GM12878 (cell line): Measurements from ENCODE around the gene DLEC1. TPM values are rescaled to one million over a fixed set of nuclear protein-coding genes. Genes with fewer than 3 reads are reported as not detected.

Experiments
- ATAC-seq: fragments of 200-7000 bp; cut with Tn5 transposase; 3 replicates; pipeline ENCODE4 v1.9.1; 2020; ENCODE audit warnings: mild to moderate bottlenecking, moderate library complexity
- BruUV-seq: library from RNA; stranded (reverse); fragments of 400-500 nt; replicated peaks from 2 replicates; lab custom pipeline; 2021; lab: Mats Ljungman, UMichigan
- CTCF ChIA-PET: fragments of 300-600 bp; sonication (Branson Sonifier 250); formaldehyde crosslinking; extraction: SDS; loops from one replicate; lab custom pipeline; 2021; ENCODE audit warnings: inconsistent platforms; lab: Yijun Ruan, JAX
- POLR2A ChIA-PET: fragments of 350-600 bp; formaldehyde crosslinking; extraction: SDS; loops from one replicate; lab custom pipeline; 2021; ENCODE audit warnings: inconsistent platforms; lab: Charles Lee
- RAD21 ChIA-PET: fragments of 300-600 bp; sonication (Branson Sonifier 250); formaldehyde crosslinking; loops from one replicate; lab custom pipeline; 2023; ENCODE audit warnings: antibody characterized with exemption; ENCODE audit not compliant: unreplicated experiment; lab: Charles Lee
- SMC1A ChIA-PET: fragments of 300-600 bp; sonication (Branson Sonifier 250); formaldehyde crosslinking; loops from one replicate; lab custom pipeline; 2023; ENCODE audit not compliant: unreplicated experiment, uncharacterized antibody; lab: Charles Lee
- DNase-seq: peaks from one replicate; pipeline ENCODE4 v3.0.0-alpha.2; 2011; ENCODE audit warnings: low read depth, low spot score
- FAIRE-seq: peaks from 3 replicates; lab custom pipeline; 2011; peaks lifted over from hg19 to GRCh38; lab: Jason Lieb, UNC
- H2AFZ ChIP-seq: 2 replicates; pipeline ENCODE4 v1.6.0; 2011; ENCODE audit warnings: low read depth, low read length, control low read depth; ENCODE audit not compliant: control insufficient read depth
- H3K27ac ChIP-seq: 2 replicates; pipeline ENCODE4 v1.5.1; 2011; ENCODE audit warnings: control low read depth; ENCODE audit not compliant: control insufficient read depth, insufficient read depth
- H3K27me3 ChIP-seq, 2 experiments: replicated peaks in 1 of 2; 2 replicates each; pipeline versions ENCODE4 v1.6.0 to v1.6.1; 2011; ENCODE audit warnings: low read length in 1 of 2; ENCODE audit not compliant: control insufficient read depth in 2 of 2, insufficient read depth in 2 of 2
- H3K36me3 ChIP-seq, 2 experiments: 2 replicates each; pipeline ENCODE4 v1.5.1; 2011; ENCODE audit warnings: low read length in 1 of 2; ENCODE audit not compliant: control insufficient read depth in 2 of 2, insufficient read depth in 2 of 2
- H3K4me1 ChIP-seq: 2 replicates; pipeline ENCODE4 v1.6.1; 2011; ENCODE audit warnings: mild to moderate bottlenecking, low read length, moderate library complexity, mixed read lengths; ENCODE audit not compliant: control insufficient read depth, insufficient read depth
- H3K4me2 ChIP-seq: 2 replicates; pipeline ENCODE4 v1.6.0; 2011; ENCODE audit warnings: control low read depth; ENCODE audit not compliant: control insufficient read depth, insufficient read depth
- H3K4me3 ChIP-seq: fragments of 200-600 bp; sonication (generic); 2 replicates; pipeline ENCODE4 v1.5.1; 2016
- H3K79me2 ChIP-seq: 2 replicates; pipeline ENCODE4 v1.6.0; 2011; ENCODE audit warnings: low read length; ENCODE audit not compliant: control insufficient read depth, insufficient read depth
- H3K9ac ChIP-seq: 2 replicates; pipeline ENCODE4 v1.8.0; 2011; ENCODE audit warnings: low read length, control low read depth, mixed read lengths; ENCODE audit not compliant: control insufficient read depth, insufficient read depth
- H3K9me3 ChIP-seq: replicated peaks from 3 replicates; pipeline ENCODE4 v1.5.1; 2011; ENCODE audit warnings: mild to moderate bottlenecking, low read length; ENCODE audit not compliant: control insufficient read depth, insufficient read depth
- H4K20me1 ChIP-seq: 2 replicates; pipeline ENCODE4 v1.6.0; 2011; ENCODE audit not compliant: control insufficient read depth, insufficient read depth
- CEBPZ ChIP-seq: fragments of 150-350 bp; IDR thresholded peaks from 2 replicates; pipeline ENCODE4 v1.6.1; 2016; ENCODE audit warnings: low read depth, low read length
- EGR1 ChIP-seq, 2 experiments: IDR thresholded peaks; 1 replicate in 1 of 2; 2 replicates in 1 of 2; pipeline ENCODE4 v1.6.1; 2011 to 2012; ENCODE audit warnings: low read depth in 2 of 2, low read length in 2 of 2, borderline replicate concordance in 1 of 2, mild to moderate bottlenecking in 1 of 2, moderate library complexity in 1 of 2
- IRF4 ChIP-seq: IDR thresholded peaks from 2 replicates; pipeline ENCODE4 v1.6.1; 2011; ENCODE audit warnings: low read depth, low read length
- TCF12 ChIP-seq: IDR thresholded peaks from 2 replicates; pipeline ENCODE4 v1.6.1; 2011; ENCODE audit warnings: low read depth, mild to moderate bottlenecking, low read length
- TCF7 ChIP-seq: IDR thresholded peaks from 2 replicates; pipeline ENCODE4 v1.6.1; 2014; ENCODE audit warnings: antibody characterized with exemption, borderline replicate concordance
- ZNF687 ChIP-seq: fragments of 450-650 bp; IDR thresholded peaks from 2 replicates; pipeline ENCODE4 v1.6.1; 2017; ENCODE audit warnings: mild to moderate bottlenecking, moderate library complexity
- WGBS: methylation state at CpG from one replicate; pipeline ENCODE4 v1.1.6; 2016; ENCODE audit warnings: low lambda C conversion rate; ENCODE audit not compliant: insufficient replicate concordance, insufficient coverage; ENCODE audit errors: missing lambda C conversion rate; 5-methylcytosine and 5-hydroxymethylcytosine counted together
- in situ Hi-C: fragments of 300-500 bp; cut with MboI; formaldehyde crosslinking; loops from 9 replicates; pipeline ENCODE4 v1.14.3; 2018; ENCODE audit warnings: mixed read lengths
- intact Hi-C: fragments of 100-400 bp; cut with micrococcal nuclease; formaldehyde crosslinking; loops from one replicate; pipeline ENCODE4 v1.14.2; 2022; ENCODE audit not compliant: unreplicated experiment
- polyA plus RNA-seq, 11 experiments: library from polyadenylated mRNA; depleted of rRNA in 4 of 11; unstranded in 6 of 11; stranded (reverse) in 5 of 11; fragments of >200 nt; fragmentation: Nextera tagmentation in 4 of 11; fragmentation: Illumina TruSeq in 1 of 11; extraction: Ambion mirVana in 4 of 11; extraction: Trizol in 1 of 11; gene quantifications; 1 replicate in 1 of 11; 2 replicates in 10 of 11; pipeline versions ENCODE4 v1.2.1 to v1.2.3, GENCODE V29; 2011 to 2016; ENCODE audit warnings: inconsistent platforms in 2 of 11, missing spikeins in 2 of 11, low read depth in 1 of 11
- total RNA-seq, 4 experiments: library from RNA; depleted of rRNA in 3 of 4; stranded (reverse); fragments of >200 nt in 3 of 4; fragmentation: Illumina TruSeq in 1 of 4; extraction: Trizol in 1 of 4; gene quantifications; 2 replicates each; pipeline versions ENCODE4 v1.2.1 to v1.2.3, GENCODE V29; 2013 to 2021

The DLEC1 gene
- total and polyA plus RNA-seq, 10 of the 15 experiments (the other 5 are each of a cell fraction or from before 2014, with no cell fraction given), result 0.03 to 0.29 (median 0.07) TPM; not detected in 3

GRCh38 chr3:37997342-37997741 is 41.7 kb upstream of the DLEC1 start:
- DNase-seq (no peak), FAIRE-seq (no peak), ATAC-seq (no peak)
- no peak overlapping the region for H3K9ac ChIP-seq
- H3K36me3 ChIP-seq, result peaks cover 0 to 3% of the 10 kb centered on the region in 2 experiments; a peak in 2 of 4 replicates
- no TSS peak for BruUV-seq
- no peak overlapping the region for H3K27ac ChIP-seq
- no peaks in the 10 kb centered on the region for H3K9me3 ChIP-seq
- no peak overlapping the region for H3K4me2 ChIP-seq
- peaks cover 17% of the 10 kb centered on the region for H3K4me1 ChIP-seq
- SMC1A ChIA-PET, result interaction anchor here (0.9 to 2.0 kb wide), 4 partner anchors 15 to 142 kb away, joined by 3 to 10 read pairs (median 5); no protein-coding TSS in a partner anchor
- no peak for TF ChIP-seq ZNF687
- no peak for TF ChIP-seq IRF4
- TF ChIP-seq CEBPZ, result no peak
- no peak for TF ChIP-seq TCF12
- TF ChIP-seq EGR1 (IDR thresholded peaks at IDR 0.05; ENCODE audit: borderline replicate concordance in 1 of 2, low read depth in 2 of 2, low read length in 2 of 2), result no peak
- no peak for TF ChIP-seq TCF7
- no peaks in the 10 kb centered on the region for H4K20me1 ChIP-seq
- H3K4me3 ChIP-seq, result no peak overlapping the region
- in situ Hi-C loops (no loop called here), intact Hi-C loops (loop anchor here (2.0 kb wide), 1 partner anchor 23 kb away; no protein-coding TSS in a partner anchor)
- WGBS, result 75% methylated on average over 10 of the region's 10 CpGs
- no peaks in the 10 kb centered on the region; the same call in 1 of the 2 replicates for H3K79me2 ChIP-seq
- H3K27me3 ChIP-seq, result no peaks in the 10 kb centered on the region
- RAD21 ChIA-PET, result interaction anchor here (1.1 to 1.4 kb wide), 3 partner anchors 23 to 348 kb away, joined by 3 to 9 read pairs (median 3); partner anchors contain the start of gene SLC22A14
- CTCF ChIA-PET, result interaction anchor here (0.6 to 2.0 kb wide), 27 partner anchors 8 to 499 kb away, joined by 3 to 7 read pairs (median 4); partner anchors contain the start of genes EXOG and OXSR1
- H2AFZ ChIP-seq, result no peak overlapping the region
- POLR2A ChIA-PET, result interaction anchor here (1.0 to 1.1 kb wide), 2 partner anchors 25 to 160 kb away, joined by 3 read pairs; no protein-coding TSS in a partner anchor
